ENCODE data around the gene TRAPPC10. TPM values are rescaled to one million over a fixed set of nuclear protein-coding genes. Genes with fewer than 3 reads are reported as not detected.

TRAPPC10 gene
- total RNA-seq, 4 donors from 2014 or later: 27.7 to 53.8 (median 38.4) TPM

GRCh38 chr21:44071359-44072104, 59.4 kb downstream of the TRAPPC10 start:
- DNase-seq (ENCODE audit: low spot score in 2 of 2): no peak
- no peak overlapping the region for H3K4me3 ChIP-seq
- no peak for TF ChIP-seq POLR2A (IDR thresholded peaks at IDR 0.05)
- no peak for TF ChIP-seq CTCF (IDR thresholded peaks at IDR 0.05)
- TF ChIP-seq EP300 (IDR thresholded peaks at IDR 0.05): no peak
- H3K27ac ChIP-seq: no peak overlapping the region
- peaks cover 0 to 77% (median 5%) of the 10 kb centered on the region in 3 donors for H3K36me3 ChIP-seq
- H3K9me3 ChIP-seq: no peaks in the 10 kb centered on the region
- no peaks in the 10 kb centered on the region for H3K27me3 ChIP-seq
- 87% methylated on average over 15 of the region's 15 CpGs for WGBS, 2 donors
- peaks cover 0 to 5% (median 0%) of the 10 kb centered on the region in 4 donors for H3K4me1 ChIP-seq

- no peak for DNase-seq (ENCODE audit: low spot score in 2 of 2)
- Histone ChIP-seq H3K4me1 (peaks cover 0 to 3% (median 0%) of the 10 kb centered on the region in 4 donors), H3K27ac (no peak overlapping the region), H3K4me3 (no peak overlapping the region), H3K9me3 (no peaks in the 10 kb centered on the region), H3K36me3 (peaks cover 0 to 80% (median 5%) of the 10 kb centered on the region in 3 donors), H3K27me3 (no peaks in the 10 kb centered on the region)
- TF ChIP-seq POLR2A (IDR thresholded peaks at IDR 0.05): no peak
- no peak for TF ChIP-seq EP300 (IDR thresholded peaks at IDR 0.05)
- no peak for TF ChIP-seq CTCF (IDR thresholded peaks at IDR 0.05)
- 89 to 96% methylated on average over 15 of the region's 15 CpGs for WGBS, 2 donors
These were observed 60.0 kb downstream of the TRAPPC10 start for GRCh38 chr21:44072111-44072510.

- no peak overlapping the region for H3K27ac ChIP-seq
- H3K27me3 ChIP-seq: no peaks in the 10 kb centered on the region
- no peaks in the 10 kb centered on the region for H3K4me1 ChIP-seq
- TF ChIP-seq POLR2A (IDR thresholded peaks at IDR 0.05): no peak
- no peak for TF ChIP-seq CTCF (IDR thresholded peaks at IDR 0.05)
- no peak for TF ChIP-seq EP300 (IDR thresholded peaks at IDR 0.05)
- H3K4me3 ChIP-seq: no peak overlapping the region
- no peaks in the 10 kb centered on the region for H3K9me3 ChIP-seq
- peaks cover 0 to 90% (median 5%) of the 10 kb centered on the region in 3 donors for H3K36me3 ChIP-seq
- 91 to 97% methylated on average over 11 of the region's 11 CpGs for WGBS, 2 donors
- no peak for DNase-seq (ENCODE audit: low spot score in 2 of 2)
These were observed 62.3 kb downstream of the TRAPPC10 start for GRCh38 chr21:44074315-44074958.

- Histone ChIP-seq H3K9me3 (no peaks in the 10 kb centered on the region), H3K4me3 (no peak overlapping the region), H3K27me3 (no peaks in the 10 kb centered on the region), H3K36me3 (peaks cover 4 to 94% (median 5%) of the 10 kb centered on the region in 3 donors), H3K4me1 (no peaks in the 10 kb centered on the region), H3K27ac (no peak overlapping the region)
- WGBS, 2 donors: 87 to 88% methylated on average over 5 of the region's 5 CpGs
- DNase-seq (ENCODE audit: low spot score in 2 of 2): no peak
- TF ChIP-seq CTCF (IDR thresholded peaks at IDR 0.05) (no peak), POLR2A (IDR thresholded peaks at IDR 0.05) (no peak), EP300 (IDR thresholded peaks at IDR 0.05) (no peak)
These were observed 64.2 kb downstream of the TRAPPC10 start for GRCh38 chr21:44076316-44076715.

- DNase-seq (ENCODE audit: low spot score in 2 of 2): no peak
- H3K36me3 ChIP-seq: peaks cover 5 to 97% (median 15%) of the 10 kb centered on the region in 3 donors
- peaks cover 0 to 1% (median 0%) of the 10 kb centered on the region in 4 donors for H3K4me1 ChIP-seq
- TF ChIP-seq EP300 (IDR thresholded peaks at IDR 0.05) (no peak), CTCF (IDR thresholded peaks at IDR 0.05) (no peak), POLR2A (IDR thresholded peaks at IDR 0.05) (no peak)
- H3K4me3 ChIP-seq: no peak overlapping the region
- no peaks in the 10 kb centered on the region for H3K9me3 ChIP-seq
- no peaks in the 10 kb centered on the region for H3K27me3 ChIP-seq
- 88 to 89% methylated on average over 5 of the region's 5 CpGs for WGBS, 2 donors
- no peak overlapping the region for H3K27ac ChIP-seq
These were observed 66.4 kb downstream of the TRAPPC10 start for GRCh38 chr21:44078411-44078981.
